Spleen (tissue), 11 donors: ENCODE results near the gene ALOX5AP. TPM values are rescaled to one million over a fixed set of nuclear protein-coding genes. Genes with fewer than 3 reads are reported as not detected.

Source experiments
- DNase-seq: peaks from one replicate; pipeline ENCODE4 v3.0.0-alpha.2; 2020
- H3K27ac ChIP-seq, 8 donors: fragments of 200-600 bp; sonication (generic) in 7 of 8; 1 replicate in 4 of 8; 2 replicates in 4 of 8; pipeline versions ENCODE4 v1.5.0 to v1.8.0; 2016 to 2021; ENCODE audit warnings: inconsistent platforms in 4 of 8, mild to moderate bottlenecking in 4 of 8, moderate library complexity in 1 of 8
- H3K27me3 ChIP-seq, 7 donors: fragments of 200-600 bp; sonication (generic) in 6 of 7; replicated peaks in 1 of 7; 1 replicate in 4 of 7; 2 replicates in 3 of 7; pipeline versions ENCODE4 v1.5.0 to v1.8.0; 2016 to 2021; ENCODE audit warnings: inconsistent platforms in 3 of 7, mild to moderate bottlenecking in 1 of 7
- H3K36me3 ChIP-seq, 6 donors: fragments of 200-600 bp; sonication (generic) in 5 of 6; 1 replicate in 4 of 6; 2 replicates in 2 of 6; pipeline versions ENCODE4 v1.5.0 to v1.8.0; 2016 to 2021; ENCODE audit warnings: inconsistent platforms in 2 of 6
- H3K4me1 ChIP-seq, 6 donors: fragments of 200-600 bp; sonication (generic) in 5 of 6; 1 replicate in 3 of 6; 2 replicates in 3 of 6; pipeline versions ENCODE4 v1.5.0 to v1.8.0; 2016 to 2021; ENCODE audit warnings: inconsistent platforms in 3 of 6
- H3K4me3 ChIP-seq, 8 donors: fragments of 200-600 bp; sonication (generic) in 7 of 8; 1 replicate in 4 of 8; 2 replicates in 4 of 8; pipeline versions ENCODE4 v1.5.0 to v1.8.0; 2016 to 2021; ENCODE audit warnings: inconsistent platforms in 4 of 8, mild to moderate bottlenecking in 4 of 8, moderate library complexity in 2 of 8
- H3K9me3 ChIP-seq, 8 donors: fragments of 200-600 bp; sonication (generic) in 7 of 8; 1 replicate in 4 of 8; 2 replicates in 4 of 8; pipeline versions ENCODE4 v1.5.0 to v1.8.0; 2016 to 2021; ENCODE audit warnings: inconsistent platforms in 4 of 8
- POLR2A ChIP-seq, 3 donors: fragments of 450-650 bp; IDR thresholded peaks; one replicate each; pipeline ENCODE4 v1.5.1; 2017; ENCODE audit warnings: antibody characterized with exemption in 3 of 3, mild to moderate bottlenecking in 1 of 3
- POLR2AphosphoS5 ChIP-seq, 3 donors: sonication (generic); formaldehyde crosslinking; IDR thresholded peaks; one replicate each; pipeline ENCODE4 v1.5.1; 2017; ENCODE audit warnings: antibody characterized with exemption in 3 of 3
- WGBS, 5 donors: extraction: QIAGEN DNeasy Blood & Tissue Kit in 3 of 5; methylation state at CpG; one replicate each; pipeline versions ENCODE4 v1.1.5 to v1.1.7; 2013 to 2018; 5-methylcytosine and 5-hydroxymethylcytosine counted together
- intact Hi-C: fragments of 100-400 bp; cut with DNase I; formaldehyde crosslinking; loops from one replicate; pipeline ENCODE4 v1.15.0; 2023; ENCODE audit warnings: low total_unique reads
- polyA plus RNA-seq, 3 donors: library from polyadenylated mRNA; stranded (reverse); fragments of 200-250 nt; gene quantifications; one replicate each; pipeline ENCODE4 v1.2.1, GENCODE V29; 2013
- total RNA-seq, 7 donors: library from RNA; depleted of rRNA in 3 of 7; stranded (reverse); fragments of >200 nt in 3 of 7; fragmentation: NEBNext Ultra II Directional in 4 of 7; extraction: Animal tissue kit (Norgen Biotek cat#: 25700) in 4 of 7; gene quantifications; one replicate each; pipeline versions ENCODE4 v1.1.0 to v1.2.1, GENCODE V29; 2016 to 2021
- TF ChIP-seq, protein P1 (sequence below), 11 experiments: fragments of 200-600 bp in 7 of 11; fragments of 450-650 bp in 4 of 11; sonication (generic) in 4 of 11; IDR thresholded peaks in 8 of 11; conservative IDR thresholded peaks in 3 of 11; 1 replicate in 7 of 11; 2 replicates in 4 of 11; pipeline versions ENCODE4 v1.4.0 to v1.8.0; 2016 to 2021; ENCODE audit warnings: antibody characterized with exemption in 11 of 11, inconsistent platforms in 4 of 11, mild to moderate bottlenecking in 1 of 11
- donor health status: healthy with polysubstance abuse.
- donor health status: DM: no; HTN: no; CAD: no; lungs with moderate emphysema.
- donor health status: DM: no; HTN: no; CAD: no.
- donor health status: Bipolar disorder and iron deficiency.
- donor health status: healthy.
- donor health status: DM: no; HTN: no; CAD: no.
- donor health status: DM: yes; HTN: yes; CAD: no.

Gene ALOX5AP
- total and polyA plus RNA-seq, 10 donors = 36.8 to 268 (median 70.0) TPM

DNA sequence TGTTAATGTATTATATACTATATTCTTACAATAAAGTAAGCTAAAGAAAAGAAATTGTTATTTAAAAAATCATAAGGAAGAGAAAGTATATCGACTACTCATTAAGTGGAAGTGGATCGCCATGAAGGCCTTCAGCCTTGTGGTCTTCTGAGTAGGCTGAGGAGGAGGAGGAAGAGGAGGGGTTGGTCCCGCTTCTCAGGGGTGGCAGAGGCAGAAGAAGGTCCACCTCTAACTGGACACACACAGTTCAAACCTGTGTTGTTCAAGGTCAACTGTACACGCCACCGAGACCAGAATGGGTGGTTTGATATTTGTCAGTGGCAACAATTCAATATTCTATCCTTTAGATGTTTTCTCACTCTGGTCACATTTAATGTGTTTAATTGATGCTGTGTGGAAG is 67.2 kb downstream of the ALOX5AP start:
- peak overlapping the region in 1 of 8 donors; percentile 62 for H3K27ac ChIP-seq

DNA sequence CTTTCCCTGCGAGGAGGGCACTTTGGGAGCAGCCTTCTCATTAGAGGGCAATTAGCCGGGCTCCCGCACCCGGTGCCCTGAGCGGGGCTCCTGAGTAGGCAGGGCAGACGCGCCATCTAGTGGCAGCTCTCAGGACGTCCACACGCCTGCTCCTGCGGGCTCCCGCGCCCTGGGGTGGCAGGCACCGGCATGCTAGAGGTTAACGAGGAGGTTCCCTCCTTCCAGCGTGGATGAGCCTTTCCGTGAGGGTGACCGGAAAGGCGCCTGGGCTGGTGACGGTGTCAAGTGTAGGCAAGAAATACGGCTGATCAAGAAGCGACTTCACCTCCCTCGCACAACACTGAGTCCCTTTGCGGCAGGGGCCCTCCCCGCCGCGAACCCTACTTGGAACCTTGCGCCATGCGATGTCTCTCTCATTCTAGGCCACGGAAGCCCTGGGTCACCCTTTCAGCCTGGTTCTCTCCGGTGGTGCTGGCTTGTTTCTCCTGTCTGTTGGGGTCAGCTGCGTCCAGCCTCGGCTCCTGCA is 67.7 kb downstream of the ALOX5AP start:
- 11 to 18% (median 15%) methylated on average over 22 to 32 of the region's 32 CpGs for WGBS, 5 donors
- DNase-seq = peak; percentile 96
- peaks cover 12 to 42% (median 28%) of the 10 kb centered on the region in 6 donors for H3K4me1 ChIP-seq
- peaks cover 0 to 5% (median 0%) of the 10 kb centered on the region in 6 donors for H3K36me3 ChIP-seq
- peak overlapping the region in 4 of 8 donors; percentile 5 to 62 (median 20) for H3K27ac ChIP-seq
- no peaks in the 10 kb centered on the region for H3K27me3 ChIP-seq
- TF ChIP-seq, protein P1, sequence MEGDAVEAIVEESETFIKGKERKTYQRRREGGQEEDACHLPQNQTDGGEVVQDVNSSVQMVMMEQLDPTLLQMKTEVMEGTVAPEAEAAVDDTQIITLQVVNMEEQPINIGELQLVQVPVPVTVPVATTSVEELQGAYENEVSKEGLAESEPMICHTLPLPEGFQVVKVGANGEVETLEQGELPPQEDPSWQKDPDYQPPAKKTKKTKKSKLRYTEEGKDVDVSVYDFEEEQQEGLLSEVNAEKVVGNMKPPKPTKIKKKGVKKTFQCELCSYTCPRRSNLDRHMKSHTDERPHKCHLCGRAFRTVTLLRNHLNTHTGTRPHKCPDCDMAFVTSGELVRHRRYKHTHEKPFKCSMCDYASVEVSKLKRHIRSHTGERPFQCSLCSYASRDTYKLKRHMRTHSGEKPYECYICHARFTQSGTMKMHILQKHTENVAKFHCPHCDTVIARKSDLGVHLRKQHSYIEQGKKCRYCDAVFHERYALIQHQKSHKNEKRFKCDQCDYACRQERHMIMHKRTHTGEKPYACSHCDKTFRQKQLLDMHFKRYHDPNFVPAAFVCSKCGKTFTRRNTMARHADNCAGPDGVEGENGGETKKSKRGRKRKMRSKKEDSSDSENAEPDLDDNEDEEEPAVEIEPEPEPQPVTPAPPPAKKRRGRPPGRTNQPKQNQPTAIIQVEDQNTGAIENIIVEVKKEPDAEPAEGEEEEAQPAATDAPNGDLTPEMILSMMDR (IDR thresholded peaks at IDR 0.05 in 8 of 11, conservative IDR thresholded peaks at IDR 0.05 in 3 of 11) = peak; percentile 81 to 98 (median 95)
- TF ChIP-seq POLR2A (IDR thresholded peaks at IDR 0.05) (peak in 1 of 3 donors; percentile 40), POLR2AphosphoS5 (IDR thresholded peaks at IDR 0.05) (peak; percentile 62 to 80 (median 75))
- intact Hi-C loops = loop anchor here (5.0 to 10.0 kb wide), 4 partner anchors 126 to 671 kb away; partner anchors contain the start of gene HMGB1
- no peaks in the 10 kb centered on the region for H3K9me3 ChIP-seq
- H3K4me3 ChIP-seq = peak overlapping the region in 7 of 8 donors; percentile 8 to 61 (median 29)

More for the DNA sequence above, 67.2 kb downstream of the ALOX5AP start:
- Histone ChIP-seq H3K4me3 (peak overlapping the region in 3 of 8 donors; percentile 22 to 61 (median 30)), H3K27me3 (no peaks in the 10 kb centered on the region), H3K4me1 (peaks cover 12 to 41% (median 28%) of the 10 kb centered on the region in 6 donors), H3K9me3 (no peaks in the 10 kb centered on the region), H3K36me3 (peaks cover 0 to 10% (median 0%) of the 10 kb centered on the region in 6 donors)
- no peak for DNase-seq
- intact Hi-C loops = loop anchor here (5.0 to 10.0 kb wide), 4 partner anchors 125 to 670 kb away; partner anchors contain the start of gene HMGB1
- WGBS, 5 donors = 53 to 69% (median 59%) methylated on average over 5 of the region's 5 CpGs
- TF ChIP-seq POLR2AphosphoS5 (IDR thresholded peaks at IDR 0.05) (no peak), POLR2A (IDR thresholded peaks at IDR 0.05) (no peak)
- TF ChIP-seq, protein P1 (IDR thresholded peaks at IDR 0.05 in 8 of 11, conservative IDR thresholded peaks at IDR 0.05 in 3 of 11) = no peak

GRCh38 chr13:30803749-30804148 is 68.4 kb downstream of the ALOX5AP start:
- DNase-seq = no peak
- TF ChIP-seq POLR2AphosphoS5 (IDR thresholded peaks at IDR 0.05) (no peak), POLR2A (IDR thresholded peaks at IDR 0.05) (no peak)
- TF ChIP-seq, protein P1 (IDR thresholded peaks at IDR 0.05 in 8 of 11, conservative IDR thresholded peaks at IDR 0.05 in 3 of 11) = no peak
- H3K36me3 ChIP-seq = no peaks in the 10 kb centered on the region
- intact Hi-C loops = loop anchor here (5.0 to 10.0 kb wide), 4 partner anchors 126 to 671 kb away; partner anchors contain the start of gene HMGB1
- H3K4me1 ChIP-seq = peaks cover 12 to 42% (median 28%) of the 10 kb centered on the region in 6 donors
- H3K27me3 ChIP-seq = no peaks in the 10 kb centered on the region
- no peak overlapping the region for H3K27ac ChIP-seq
- no peaks in the 10 kb centered on the region for H3K9me3 ChIP-seq
- H3K4me3 ChIP-seq = no peak overlapping the region
- 92 to 98% (median 96%) methylated on average over 5 of the region's 5 CpGs for WGBS, 5 donors

GRCh38 chr13:30804474-30804873 is 69.1 kb downstream of the ALOX5AP start:
- H3K4me1 ChIP-seq = peaks cover 12 to 42% (median 28%) of the 10 kb centered on the region in 6 donors
- WGBS, 5 donors = 94 to 97% (median 96%) methylated on average over 5 of the region's 5 CpGs
- no peaks in the 10 kb centered on the region for H3K36me3 ChIP-seq
- no peak for DNase-seq
- no peak overlapping the region for H3K27ac ChIP-seq
- no peaks in the 10 kb centered on the region for H3K9me3 ChIP-seq
- TF ChIP-seq POLR2A (IDR thresholded peaks at IDR 0.05) (no peak), POLR2AphosphoS5 (IDR thresholded peaks at IDR 0.05) (no peak)
- TF ChIP-seq, protein P1 (IDR thresholded peaks at IDR 0.05 in 8 of 11, conservative IDR thresholded peaks at IDR 0.05 in 3 of 11) = no peak
- no peak overlapping the region for H3K4me3 ChIP-seq
- intact Hi-C loops = loop anchor here (5.0 to 10.0 kb wide), 4 partner anchors 127 to 672 kb away; partner anchors contain the start of gene HMGB1
- no peaks in the 10 kb centered on the region for H3K27me3 ChIP-seq
